Amniotic epithelial cell (primary cell): Measurements from ENCODE around the gene MYH7.
"Not testable (repeated sequence)": the region's sequence is repeated elsewhere in the genome, so short reads cannot be mapped to it uniquely, and the experiment has no call there.

Experiments
- DNase-seq: peaks from one replicate; pipeline ENCODE4 v3.0.0-alpha.2; 2010; ENCODE audit warnings: low read depth

MYH7 gene

DNA sequence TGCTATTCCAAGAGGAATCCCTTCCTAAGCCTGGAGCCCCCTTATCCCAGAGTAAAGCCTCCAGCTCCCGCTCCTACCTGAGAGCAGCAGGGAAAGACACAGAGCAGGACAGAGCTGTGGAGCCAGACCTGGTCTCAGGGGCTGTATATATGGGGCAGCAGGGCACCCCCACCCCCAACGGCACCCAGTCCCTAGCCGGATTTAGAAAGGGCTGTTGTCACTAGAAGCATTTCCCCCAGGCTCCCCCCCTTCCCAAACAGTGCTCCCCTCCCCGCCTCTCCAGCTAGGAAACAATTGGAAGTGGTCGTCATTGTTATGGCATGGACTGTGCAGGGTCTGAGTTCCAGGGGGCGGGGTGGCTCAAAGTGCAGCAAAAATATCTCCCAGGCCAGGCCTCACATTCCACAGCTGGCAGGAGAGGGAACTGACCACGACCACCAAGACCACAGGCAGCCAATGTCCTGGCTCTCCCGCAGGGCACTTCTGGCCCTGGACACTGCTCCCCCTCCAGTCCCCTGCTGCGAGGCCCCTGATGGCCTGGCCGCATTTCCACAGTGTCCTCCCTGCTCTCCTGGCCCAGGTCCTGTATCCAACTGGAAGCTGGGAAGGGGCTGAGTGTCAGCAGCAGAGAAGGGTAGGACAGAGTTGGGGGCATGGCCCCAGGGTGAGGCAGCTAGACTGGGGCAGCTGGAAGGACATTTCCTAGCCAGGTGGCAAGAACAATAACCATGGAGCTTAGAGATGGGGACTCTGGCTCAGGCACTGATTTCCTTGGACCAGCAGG, at the start of gene MYH7:
Gene MYH7 (minus strand): TSS at position 118 of the 784 bp plus-strand sequence. CDS start 1,928 bp downstream, outside the sequence.
- DNase-seq: no peak

DNA sequence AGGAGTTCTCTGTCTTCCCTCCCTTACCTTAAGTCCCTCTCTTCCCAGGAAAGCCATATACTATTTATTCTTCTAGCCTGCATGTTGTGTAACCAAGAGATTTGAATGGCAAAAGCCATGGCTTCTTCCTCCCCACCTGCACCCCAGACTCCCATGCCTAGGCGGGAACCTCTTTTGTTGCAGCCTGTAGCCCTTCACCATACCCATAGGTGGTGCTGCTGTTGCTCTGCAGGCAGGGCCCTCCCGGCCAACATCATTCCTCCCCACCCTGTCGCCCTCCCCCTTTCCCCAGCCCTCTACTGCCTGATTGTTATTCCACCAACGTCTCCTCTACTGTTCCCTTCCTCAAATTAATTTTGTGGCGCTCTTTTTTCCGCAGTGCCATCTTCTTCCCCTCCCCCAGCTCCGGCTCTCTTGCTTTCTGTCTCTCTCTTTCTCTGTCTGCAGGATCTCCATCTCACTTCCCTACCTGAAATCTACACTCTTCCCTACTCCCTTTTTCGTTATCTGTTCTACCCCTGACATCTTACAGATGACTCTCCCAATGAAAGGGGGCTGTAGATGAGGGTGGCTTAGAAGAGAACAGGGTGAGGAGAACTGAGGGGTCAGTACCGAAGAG, 47.9 kb upstream of the MYH7 start:
- DNase-seq: peak; percentile 36

DNA sequence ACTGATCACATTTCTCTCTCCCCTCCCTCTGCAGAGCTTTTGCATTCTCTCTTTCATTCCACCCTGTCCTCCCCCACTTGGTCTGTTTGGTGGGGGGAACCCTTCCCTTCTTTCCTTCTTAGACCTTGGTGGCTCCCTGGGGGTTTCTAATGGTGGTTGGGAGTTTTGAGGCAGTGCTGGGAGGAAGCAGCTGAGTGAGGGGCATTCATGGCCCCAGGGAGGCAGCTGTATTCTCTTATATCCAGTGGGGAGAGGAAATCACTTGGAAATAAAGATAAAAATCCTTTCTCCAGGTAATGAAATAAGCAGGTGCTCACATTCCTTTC, 47.3 kb upstream of the MYH7 start:
- DNase-seq: no peak

DNA sequence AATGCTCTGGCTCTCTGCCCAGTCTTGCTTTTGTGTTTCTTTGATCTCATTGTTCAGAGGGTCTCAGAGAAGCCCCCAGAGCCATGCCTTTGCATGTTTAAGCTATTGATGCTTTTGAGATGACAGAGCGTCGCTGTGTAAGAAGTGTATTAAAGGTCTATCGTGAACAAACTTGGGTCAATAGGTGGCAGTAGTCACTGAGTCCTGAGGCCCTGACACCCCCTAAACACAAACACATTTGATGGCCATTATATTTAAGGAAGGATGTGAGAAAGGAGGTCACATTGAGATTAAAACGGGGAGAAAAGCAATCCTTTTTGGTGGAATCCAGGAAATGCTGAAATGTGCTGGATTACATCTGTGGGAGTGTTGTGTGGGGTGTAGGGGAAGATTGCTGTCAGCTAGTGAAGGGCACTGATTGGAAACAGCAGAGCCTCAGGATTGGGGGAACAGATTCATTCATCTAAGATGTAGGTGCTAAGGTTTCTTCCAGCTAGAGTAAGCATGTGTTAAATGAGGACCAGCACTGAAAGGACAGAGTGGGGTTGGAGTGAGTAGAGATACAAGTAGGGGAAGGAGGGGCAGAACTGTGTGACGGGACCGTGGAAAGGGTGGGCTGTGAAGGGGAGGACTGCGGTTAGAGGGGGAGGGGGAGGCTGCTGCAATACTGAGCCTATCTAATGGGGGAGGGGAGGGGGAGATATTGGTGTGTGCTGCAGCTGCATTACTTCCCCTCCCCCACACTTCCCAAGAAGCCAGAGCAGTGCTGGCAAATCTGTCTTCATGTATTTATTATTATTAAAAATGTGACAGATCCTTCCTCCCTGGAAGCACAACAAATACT, 46.7 kb upstream of the MYH7 start:
- no peak for DNase-seq

DNA sequence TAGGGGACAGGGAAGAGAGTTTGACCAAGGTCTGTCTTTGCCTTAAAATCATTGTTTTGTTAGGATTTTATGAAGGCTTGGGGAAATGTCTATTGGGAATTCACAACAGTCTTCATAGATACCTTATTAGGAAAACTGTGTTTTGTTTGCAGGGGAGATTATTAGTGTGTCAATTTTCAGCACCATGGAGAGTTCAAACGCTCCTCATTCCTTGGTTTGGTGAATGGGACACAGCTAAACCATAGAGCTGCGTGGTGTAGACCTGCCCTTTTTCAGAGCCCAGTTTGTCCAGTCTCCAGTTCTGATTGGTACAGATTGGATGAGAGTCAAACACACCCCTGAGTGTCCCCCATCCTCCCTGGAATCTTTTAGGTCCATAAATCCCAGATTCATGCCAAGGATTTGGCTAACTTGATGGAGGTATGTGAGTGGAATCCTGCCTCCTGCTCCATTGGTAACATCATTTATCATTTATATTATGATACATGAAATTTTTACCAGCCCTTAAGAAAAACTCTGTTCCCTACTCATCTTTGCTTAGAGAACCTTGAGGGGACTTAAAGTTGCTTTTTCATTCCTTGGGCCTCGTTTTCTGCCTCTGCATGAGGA, 46.0 kb upstream of the MYH7 start:
- peak; percentile 36 for DNase-seq

DNA sequence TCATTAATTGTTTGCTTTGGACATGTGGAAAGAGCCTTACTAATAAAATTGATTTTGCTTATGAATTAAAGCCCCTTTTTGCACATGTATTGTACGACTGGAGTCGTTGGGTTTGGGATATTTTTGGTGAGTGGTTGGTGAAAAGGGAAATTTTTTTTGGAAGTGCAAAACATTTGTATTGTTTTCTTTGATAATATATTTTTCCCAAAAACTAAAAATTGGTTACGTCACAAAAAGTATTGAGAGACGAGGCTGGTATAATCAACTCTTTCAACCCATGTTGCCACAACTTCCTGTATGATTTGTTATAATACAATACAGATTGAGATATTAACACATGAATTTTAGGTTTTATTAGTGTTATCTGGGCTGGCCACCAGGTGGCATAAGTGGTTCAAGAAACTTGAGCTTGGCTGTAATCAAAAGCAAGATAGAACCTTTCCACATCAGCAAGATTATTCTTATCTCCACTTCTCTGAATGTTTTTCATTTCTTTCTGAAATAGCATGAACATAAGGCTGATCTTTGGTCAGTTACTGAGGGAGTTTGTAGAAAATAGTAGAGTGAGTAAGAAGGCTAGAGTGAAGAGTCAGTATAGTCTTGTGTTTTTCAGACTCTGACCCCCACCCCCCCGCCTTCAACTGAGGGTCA, 42.8 kb upstream of the MYH7 start:
- peak; percentile 86 for DNase-seq

DNA sequence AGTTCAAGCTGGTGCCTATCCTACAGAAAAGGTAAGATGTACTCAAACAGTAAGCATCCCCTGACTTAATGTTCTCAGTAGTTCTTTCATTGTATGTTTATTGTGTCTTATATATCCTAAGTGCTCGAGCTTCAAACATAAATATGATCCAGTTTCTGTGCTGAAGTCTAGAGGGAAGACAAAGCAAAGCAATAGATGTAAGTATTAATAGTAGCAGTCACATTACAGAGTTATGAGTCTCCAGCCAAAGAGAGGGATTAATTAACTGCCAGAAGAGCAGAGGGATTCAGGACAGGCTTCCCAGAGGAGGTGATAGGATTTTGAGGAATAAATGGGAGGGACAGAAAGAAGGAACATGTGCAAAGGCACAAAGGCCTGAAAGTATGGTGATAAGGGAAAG, 35.5 kb upstream of the MYH7 start:
- no peak for DNase-seq

DNA sequence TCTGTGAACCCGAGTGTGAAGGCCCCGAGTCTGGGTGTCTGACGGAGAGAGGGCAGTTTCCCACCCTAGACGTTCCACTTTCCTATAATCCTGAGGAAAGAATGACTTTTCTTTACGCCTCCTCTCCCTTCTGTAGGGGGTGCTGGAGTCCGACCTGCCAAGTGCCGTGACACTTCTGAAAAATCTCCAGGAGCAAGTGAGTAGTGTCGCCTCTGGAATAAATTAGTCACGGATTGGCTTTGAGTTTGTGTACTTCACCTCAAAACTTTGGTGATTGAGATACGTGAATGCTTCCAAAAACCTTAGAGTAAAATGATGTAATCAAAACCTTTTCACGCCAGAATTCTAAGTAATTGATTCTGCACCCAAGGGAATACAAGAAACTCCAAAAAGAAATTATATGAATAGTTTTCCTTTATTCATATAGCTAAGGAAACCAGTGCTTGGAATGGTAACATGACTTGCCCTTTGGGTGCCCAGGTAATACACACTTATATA, 34.5 kb upstream of the MYH7 start:
- no peak for DNase-seq

DNA sequence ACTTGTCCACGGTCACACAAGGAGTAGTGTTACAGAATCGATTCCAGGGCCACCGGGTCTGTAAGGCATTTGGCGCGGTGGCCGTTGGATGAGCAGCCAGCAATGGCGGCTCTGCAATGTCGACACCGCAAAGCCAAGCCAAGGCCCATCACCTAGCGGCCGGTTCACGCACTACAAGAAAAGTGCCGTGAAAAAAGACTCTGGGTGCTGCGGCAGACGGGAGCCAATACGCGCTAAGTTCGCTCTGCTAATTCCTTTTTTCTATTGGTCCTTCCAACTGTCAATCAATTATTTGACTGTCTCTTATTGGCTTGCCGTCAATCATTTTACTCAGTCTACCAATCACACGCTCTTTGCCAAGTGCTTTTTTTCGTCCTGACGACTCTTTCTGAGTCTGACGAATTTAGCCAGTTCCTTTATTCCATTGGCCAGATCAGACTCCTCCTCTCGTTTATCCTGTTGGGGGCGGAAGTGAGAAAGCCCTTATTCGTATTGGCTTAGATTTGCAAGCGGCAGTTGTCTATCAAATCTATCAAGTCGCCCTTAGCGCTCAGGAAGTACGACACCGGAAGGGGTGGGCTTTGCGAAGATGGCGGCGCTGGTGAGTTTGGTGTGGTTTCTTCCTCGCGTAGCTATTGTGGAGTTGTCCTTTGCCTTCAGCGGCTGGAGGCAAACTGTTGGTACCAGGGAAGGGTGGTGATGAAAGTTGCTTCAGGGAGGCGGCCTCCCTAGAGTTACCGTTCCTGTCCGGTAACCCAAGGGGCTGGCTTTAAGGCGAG, 33.9 kb upstream of the MYH7 start, which contains the start of gene NGDN:
Gene NGDN (plus strand): TSS at position 577 of the 779 bp plus-strand sequence. CDS start 13 bp downstream, at position 590.
- peak; percentile 100 for DNase-seq

DNA sequence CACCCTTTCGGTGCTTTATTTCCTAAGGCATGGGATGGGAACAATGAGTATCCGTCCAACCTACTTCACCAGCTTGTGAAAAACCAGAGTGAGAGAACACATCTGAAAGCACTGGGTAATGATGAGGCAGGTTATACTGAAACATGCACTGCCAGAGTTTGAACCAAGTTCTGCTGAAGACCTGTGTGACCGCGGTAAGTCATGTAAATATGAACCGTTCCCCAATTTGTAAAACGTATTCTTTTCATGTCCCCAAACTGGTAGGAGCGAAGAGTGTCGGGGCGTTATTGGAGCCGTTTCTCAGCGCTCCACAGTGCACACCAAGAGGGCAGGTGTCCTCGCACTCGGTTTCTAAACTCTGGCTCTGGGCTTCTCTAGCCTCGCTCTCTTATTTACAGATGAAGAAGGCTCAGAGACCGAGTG, 33.3 kb upstream of the MYH7 start:
- no peak for DNase-seq

DNA sequence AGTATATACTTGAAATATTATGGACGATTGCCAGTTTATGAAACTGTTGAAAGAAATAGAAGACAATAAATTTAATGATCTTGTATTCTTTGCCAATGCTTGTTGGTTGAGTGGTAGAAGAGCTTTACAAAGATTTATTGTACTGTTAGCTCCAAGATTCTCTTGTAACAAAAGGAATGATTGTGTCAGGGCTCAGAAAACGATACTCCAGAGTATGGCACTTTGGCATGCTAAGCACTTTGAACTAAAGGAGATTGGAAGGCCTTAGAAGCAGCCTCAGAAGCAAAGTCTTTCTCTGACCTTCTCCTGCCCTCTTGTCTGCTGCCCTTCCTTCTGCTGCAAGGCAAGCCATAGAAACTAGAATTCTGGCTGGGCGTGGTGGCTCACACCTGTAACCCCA, 29.8 kb upstream of the MYH7 start:
- DNase-seq: no peak

DNA sequence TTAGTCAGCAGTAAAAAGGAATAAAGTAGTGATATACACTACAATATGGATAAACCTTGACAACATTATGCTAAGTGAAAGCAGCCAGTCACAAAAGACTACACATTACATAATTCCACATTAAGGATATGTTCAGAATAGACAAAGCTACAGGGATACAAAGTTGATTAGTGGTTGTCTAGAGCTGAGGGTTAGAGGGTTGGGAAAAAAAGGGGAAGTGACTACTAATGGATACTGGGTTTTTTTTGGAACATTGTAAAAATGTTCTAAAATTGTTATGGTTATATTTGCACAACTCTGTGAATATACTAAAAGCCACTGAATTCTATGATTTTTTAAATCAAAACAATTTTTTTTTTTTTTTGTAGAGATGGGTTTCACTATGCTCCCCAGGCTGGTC, 29.2 kb upstream of the MYH7 start:
- DNase-seq: no peak

DNA sequence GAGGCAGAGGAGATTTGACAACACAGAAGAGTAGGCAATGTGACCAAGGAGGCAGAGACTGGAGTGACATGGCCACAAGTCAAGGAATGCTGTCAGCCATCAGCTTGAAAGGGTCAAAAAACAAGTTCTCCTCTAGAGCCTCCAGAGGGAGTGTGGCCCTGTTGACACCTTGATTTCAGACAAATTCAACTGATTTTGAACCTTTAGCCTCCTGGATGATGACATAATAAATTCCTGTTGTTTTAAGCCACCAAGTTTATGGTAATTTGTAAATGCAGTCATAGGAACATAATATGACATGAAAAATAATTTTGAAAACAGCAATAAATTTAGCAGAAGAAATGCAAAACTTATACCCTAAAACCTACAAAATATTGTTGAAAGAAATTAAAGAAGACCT, 25.5 kb upstream of the MYH7 start:
- no peak for DNase-seq

DNA sequence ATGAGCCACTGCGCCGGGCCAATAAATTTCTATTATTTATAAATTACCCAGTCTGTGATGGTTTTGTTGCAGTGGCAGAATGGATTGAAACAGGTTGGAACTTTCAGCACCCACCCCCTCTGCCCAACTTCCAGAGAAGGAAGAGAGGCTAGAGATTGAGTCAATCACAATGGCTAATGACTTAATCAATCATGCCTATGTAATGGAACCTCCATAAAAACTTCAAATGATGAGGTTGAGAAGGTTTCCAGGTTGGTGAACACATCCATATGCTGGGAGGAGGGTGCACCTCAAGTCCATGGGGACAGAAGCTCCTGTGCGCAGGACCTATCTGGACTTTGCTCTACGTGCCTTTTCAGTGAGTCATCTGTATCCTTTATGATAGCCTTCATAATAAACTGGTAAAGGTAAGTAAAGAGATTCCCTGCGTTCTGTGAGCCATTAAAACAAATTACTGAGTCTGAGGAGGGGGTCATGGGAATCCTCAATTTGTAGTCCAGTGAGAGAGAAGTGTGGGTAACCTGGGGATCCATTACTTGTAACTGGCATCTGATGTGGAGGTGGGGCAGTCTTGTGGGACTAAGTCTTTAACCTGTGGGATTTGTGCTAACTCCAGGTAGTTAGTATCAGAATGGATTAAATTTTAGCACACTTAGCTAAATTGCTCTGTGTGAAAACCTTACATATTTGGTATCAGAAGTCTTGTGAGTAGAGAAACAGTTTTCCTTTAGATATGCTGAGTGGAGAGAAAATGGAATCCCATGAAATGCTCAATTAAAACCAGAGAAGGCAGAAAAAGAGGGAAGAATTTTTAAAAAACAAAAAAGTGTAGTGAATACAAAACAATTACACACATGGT, 22.4 kb upstream of the MYH7 start:
- DNase-seq: no peak

DNA sequence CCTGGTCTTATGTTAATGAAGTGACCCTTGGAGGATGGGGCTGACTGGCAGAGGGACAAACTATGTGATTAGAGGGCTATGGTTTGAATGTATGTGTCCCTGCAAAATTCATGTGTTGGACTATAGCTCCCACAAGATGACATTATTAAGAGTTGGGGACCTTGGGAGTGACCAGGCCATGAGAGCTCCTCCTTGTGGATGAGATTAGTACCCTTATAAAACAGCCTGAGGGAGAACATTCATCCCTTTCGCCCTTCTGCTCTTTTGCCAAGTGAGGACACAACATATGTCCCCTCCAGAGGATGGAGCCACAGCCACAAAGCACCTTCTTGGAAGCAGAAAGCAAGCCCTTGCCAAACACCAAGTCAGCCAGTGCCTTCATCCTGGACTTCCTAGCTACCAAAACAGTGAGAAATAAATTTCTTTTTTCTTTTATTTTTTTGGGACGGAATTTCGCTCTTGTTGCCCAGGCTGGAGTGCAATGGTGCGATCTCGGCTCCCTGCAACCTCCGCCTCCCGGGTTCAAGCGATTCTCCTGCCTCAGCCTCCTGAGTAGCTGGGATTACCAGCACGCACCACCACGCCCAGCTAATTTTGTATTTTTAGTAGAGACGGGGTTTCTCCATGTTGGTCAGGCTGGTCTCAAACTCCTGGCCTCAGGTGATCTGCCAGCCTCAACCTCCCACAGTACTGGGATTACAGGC, 21.6 kb upstream of the MYH7 start:
- not testable (repeated sequence) for DNase-seq

DNA sequence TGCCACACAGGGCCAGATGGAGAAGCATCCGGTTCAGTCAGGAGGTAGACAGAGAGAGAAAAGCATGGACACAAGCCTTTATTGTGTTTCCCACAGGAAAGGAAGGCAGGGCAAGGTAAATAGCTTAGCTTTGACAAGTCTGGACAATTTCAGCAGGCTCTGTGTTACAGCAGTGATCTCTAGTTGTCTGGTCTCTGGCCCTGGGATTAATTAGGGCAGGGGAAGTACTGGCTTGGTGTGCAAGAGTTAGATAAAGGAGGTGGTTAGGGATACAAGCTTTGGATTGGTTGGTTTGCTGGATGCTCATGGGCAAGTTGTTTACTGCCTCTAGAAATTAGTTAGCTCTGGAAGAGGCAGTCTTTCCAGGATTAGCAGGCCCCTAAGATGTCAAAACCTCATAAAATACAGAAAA, 19.0 kb upstream of the MYH7 start:
- DNase-seq: no peak

DNA sequence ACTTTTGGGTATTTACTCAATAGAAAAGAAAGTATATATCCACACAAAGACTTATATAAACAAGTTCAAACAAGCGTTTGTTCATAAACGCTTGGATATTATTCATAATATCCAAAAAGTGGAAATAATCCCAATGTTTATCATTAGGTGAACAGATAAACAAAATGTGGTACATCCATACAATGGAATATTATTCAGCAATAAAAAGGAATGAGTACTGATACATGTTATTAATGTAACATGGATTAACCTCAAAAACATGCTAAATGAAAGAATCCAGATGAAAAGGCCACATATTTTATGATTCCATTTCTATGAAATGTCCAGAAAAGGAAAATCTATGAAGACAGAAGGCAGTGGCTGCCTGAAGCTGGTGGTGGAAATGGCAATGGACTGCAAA, 16.8 kb upstream of the MYH7 start:
- no peak for DNase-seq

DNA sequence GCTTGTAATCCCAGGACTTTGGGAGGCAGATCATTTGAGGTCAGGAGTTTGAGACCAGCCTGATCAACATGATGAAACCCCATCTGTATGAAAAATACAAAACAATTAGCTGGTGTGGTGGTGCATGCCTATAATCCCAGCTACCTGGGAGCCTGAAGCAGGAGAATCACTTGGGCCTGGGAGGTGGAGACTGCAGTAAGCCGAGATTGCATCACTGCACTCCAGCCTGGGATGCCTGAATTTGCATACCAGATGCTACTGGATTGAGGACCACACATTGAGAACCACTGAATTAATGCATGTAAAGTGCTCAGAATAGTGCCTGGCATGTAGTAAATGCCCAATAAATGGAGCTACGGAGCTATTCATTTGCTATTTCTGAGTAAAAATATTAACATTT, 14.9 kb upstream of the MYH7 start:
- DNase-seq: no peak

DNA sequence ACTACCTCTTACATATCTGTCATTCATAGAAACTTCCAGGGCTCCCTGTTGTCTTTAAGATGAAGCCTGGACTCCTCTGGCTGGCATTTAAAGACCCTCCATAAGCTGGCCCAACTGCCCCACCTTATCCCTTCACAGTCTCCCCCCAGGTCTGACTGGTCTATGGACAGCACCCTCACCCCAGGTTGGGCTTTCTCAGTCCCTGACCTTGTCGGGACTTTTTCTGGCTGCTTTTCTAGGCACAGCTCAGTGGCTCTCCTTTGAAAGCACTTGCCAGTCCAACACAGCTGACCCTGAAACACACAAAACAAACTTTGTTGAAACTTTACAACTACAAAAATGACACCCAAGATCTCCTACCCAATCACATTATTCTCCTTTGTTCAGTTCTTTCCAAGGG, 13.9 kb upstream of the MYH7 start:
- no peak for DNase-seq
